ENCODE results near the gene LGR4.

GRCh38 chr11:27473017-27473406 lies 422 bp upstream of the LGR4 start:
- no peak for TF ChIP-seq CTCF (IDR thresholded peaks at IDR 0.05)
- TF ChIP-seq ZFX (IDR thresholded peaks at IDR 0.05; ENCODE audit: borderline replicate concordance): no peak

All from 22Rv1 (cell line).